B cell (primary cell): ENCODE measurements around the gene PHKG1. TPM values are rescaled to one million over a fixed set of nuclear protein-coding genes. Genes with fewer than 3 reads are reported as not detected.
"Not testable (repeated sequence)": the region's sequence is repeated elsewhere in the genome, so short reads cannot be mapped to it uniquely, and the experiment has no call there.

ENCODE experiments used
- ATAC-seq: fragments of 200-7000 bp; cut with Tn5 transposase; one replicate; pipeline ENCODE4 v1.10.0; 2021; ENCODE audit warnings: low read depth, mild to moderate bottlenecking, moderate number of reproducible peaks, moderate library complexity
- CTCF ChIA-PET: fragments of 350-600 bp; sonication (Branson Sonifier 250); formaldehyde crosslinking; loops from one replicate; lab custom pipeline; 2021; ENCODE audit warnings: antibody characterized with exemption, inconsistent platforms; lab: Charles Lee
- POLR2A ChIA-PET: fragments of 350-600 bp; sonication (Branson Sonifier 250); formaldehyde crosslinking; loops from one replicate; lab custom pipeline; 2021; ENCODE audit warnings: antibody characterized with exemption; lab: Charles Lee
- DNase-seq: peaks from one replicate; pipeline ENCODE4 v3.0.0; 2013
- H2AFZ ChIP-seq: 2 replicates; pipeline ENCODE4 v1.6.1; 2012; ENCODE audit warnings: mild to moderate bottlenecking, low read depth, low read length; ENCODE audit not compliant: insufficient read depth, poor library complexity, severe bottlenecking
- H3K27ac ChIP-seq, 2 donors: 1 replicate in 1 of 2; 2 replicates in 1 of 2; pipeline ENCODE4 v1.5.1; 2012 to 2013; ENCODE audit warnings: low read length in 2 of 2, mild to moderate bottlenecking in 2 of 2, moderate library complexity in 1 of 2
- H3K27me3 ChIP-seq, 4 experiments: fragments of 200-600 bp in 1 of 4; sonication (generic) in 1 of 4; replicated peaks in 1 of 4; 1 replicate in 2 of 4; 2 replicates in 2 of 4; pipeline versions ENCODE4 v1.6.1 to v1.7.0; 2013 to 2016; ENCODE audit warnings: low read length in 3 of 4, mild to moderate bottlenecking in 2 of 4, mixed read lengths in 1 of 4, moderate library complexity in 1 of 4; ENCODE audit not compliant: insufficient read depth in 4 of 4, control insufficient read depth in 3 of 4; ENCODE audit errors: control extremely low read depth in 1 of 4
- H3K36me3 ChIP-seq, 2 experiments: replicated peaks in 1 of 2; 1 replicate in 1 of 2; 2 replicates in 1 of 2; pipeline versions ENCODE4 v1.6.1 to v1.7.1; 2013; ENCODE audit warnings: low read length in 1 of 2; ENCODE audit not compliant: insufficient read depth in 2 of 2, control insufficient read depth in 1 of 2; ENCODE audit errors: control extremely low read depth in 1 of 2, extremely low read depth in 1 of 2
- H3K4me1 ChIP-seq, 2 donors: fragments of 200-600 bp in 1 of 2; sonication (generic) in 1 of 2; 1 replicate in 1 of 2; 2 replicates in 1 of 2; pipeline versions ENCODE4 v1.5.1 to v1.6.1; 2013 to 2017; ENCODE audit warnings: low read length in 2 of 2; ENCODE audit not compliant: control insufficient read depth in 2 of 2, insufficient read depth in 2 of 2
- H3K4me2 ChIP-seq: replicated peaks from 2 replicates; pipeline ENCODE3; 2012; ENCODE audit warnings: mild to moderate bottlenecking, low read depth, low read length; ENCODE audit not compliant: poor library complexity, severe bottlenecking
- H3K4me3 ChIP-seq, 5 experiments: fragments of 200-600 bp in 1 of 5; sonication (generic) in 1 of 5; 1 replicate in 3 of 5; 2 replicates in 2 of 5; pipeline versions ENCODE4 v1.5.1 to v1.7.0; 2011 to 2016; ENCODE audit warnings: low read length in 4 of 5, mild to moderate bottlenecking in 4 of 5, low read depth in 2 of 5, control low read depth in 1 of 5, moderate library complexity in 1 of 5; ENCODE audit not compliant: insufficient read depth in 1 of 5; ENCODE audit errors: control extremely low read depth in 1 of 5, extremely low read depth in 1 of 5
- H3K79me2 ChIP-seq: fragments of 200-600 bp; sonication (generic); one replicate; pipeline ENCODE4 v1.6.0; 2016; ENCODE audit warnings: low read length; ENCODE audit not compliant: control insufficient read depth, insufficient read depth
- H3K9ac ChIP-seq: fragments of 200-600 bp; sonication (generic); 2 replicates; pipeline ENCODE4 v1.6.1; 2017; ENCODE audit warnings: mild to moderate bottlenecking, low read length, moderate library complexity
- H3K9me3 ChIP-seq, 3 donors: one replicate each; pipeline versions ENCODE4 v1.6.1 to v1.7.1; 2013; ENCODE audit warnings: low read length in 2 of 3; ENCODE audit not compliant: control insufficient read depth in 2 of 3, insufficient read depth in 1 of 3; ENCODE audit errors: control extremely low read depth in 1 of 3
- H4K20me1 ChIP-seq: 2 replicates; pipeline ENCODE4 v1.6.0; 2012; ENCODE audit warnings: mild to moderate bottlenecking, low read length; ENCODE audit not compliant: insufficient read depth, control insufficient read depth, poor library complexity, severe bottlenecking
- H3K27ac Mint-ChIP-seq: one replicate; pipeline ENCODE4 v1.8.0; 2021; ENCODE audit warnings: mixed read lengths
- H3K27me3 Mint-ChIP-seq: one replicate; pipeline ENCODE4 v1.8.0; 2021; ENCODE audit warnings: mixed read lengths
- H3K4me1 Mint-ChIP-seq: one replicate; pipeline ENCODE4 v1.8.0; 2021; ENCODE audit warnings: mixed read lengths
- H3K4me3 Mint-ChIP-seq: one replicate; pipeline ENCODE4 v1.8.0; 2021; ENCODE audit warnings: mixed read lengths
- H3K9me3 Mint-ChIP-seq: one replicate; pipeline ENCODE4 v1.8.0; 2022; ENCODE audit warnings: mixed read lengths; ENCODE audit not compliant: insufficient read depth
- CTCF ChIP-seq: fragments of 200-600 bp; IDR thresholded peaks from one replicate; pipeline ENCODE4 v1.8.0; 2022; ENCODE audit warnings: antibody characterized with exemption, mild to moderate bottlenecking
- EZH2 ChIP-seq: IDR thresholded peaks from 2 replicates; pipeline ENCODE4 v1.6.1; 2012; ENCODE audit warnings: borderline replicate concordance, low read depth, mild to moderate bottlenecking, moderate library complexity, low read length; ENCODE audit not compliant: insufficient read depth, poor library complexity, severe bottlenecking
- WGBS: methylation state at CpG from one replicate; pipeline ENCODE4 v1.1.5; 2013; ENCODE audit warnings: missing lambda C conversion rate; ENCODE audit not compliant: insufficient coverage; 5-methylcytosine and 5-hydroxymethylcytosine counted together
- intact Hi-C: fragments of 100-400 bp; cut with micrococcal nuclease; formaldehyde crosslinking; loops from one replicate; pipeline ENCODE4 v1.10.0; 2022
- polyA plus RNA-seq: library from polyadenylated mRNA; depleted of rRNA; stranded (reverse); fragments of >200 nt; gene quantifications from 2 replicates; pipeline ENCODE4 v1.2.3, GENCODE V29; 2012
- total RNA-seq, 2 donors: library from RNA; stranded (reverse); fragments of 120-200 nt in 1 of 2; gene quantifications; 1 replicate in 1 of 2; 2 replicates in 1 of 2; pipeline versions ENCODE4 v1.2.3 to v1.2.4, GENCODE V29; 2013 to 2022

The PHKG1 gene
- total and polyA plus RNA-seq, 2 donors (not counting 1 experiment from before 2014, with no cell fraction given) = 1.9 to 4.0 TPM

DNA sequence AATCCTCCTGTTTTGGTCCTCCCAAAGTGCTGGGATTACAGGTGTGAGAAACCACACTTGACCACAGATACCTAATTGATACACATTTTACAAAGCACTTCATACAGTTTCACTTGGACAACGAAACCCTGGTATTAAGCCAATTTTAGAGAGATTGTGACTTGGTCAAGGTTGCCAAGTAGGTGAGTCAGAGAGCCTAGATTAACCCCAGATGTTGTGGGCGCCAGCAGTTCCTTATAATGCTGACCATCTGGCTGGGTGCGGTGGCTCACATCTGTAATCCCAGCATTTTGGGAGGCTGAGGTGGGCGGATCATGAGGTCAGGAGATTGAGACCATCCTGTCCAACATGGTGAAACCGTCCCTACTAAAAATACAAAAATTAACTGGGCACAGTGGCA is 4.9 kb upstream of the PHKG1 start:
- Histone ChIP-seq H3K79me2 (no peaks in the 10 kb centered on the region), H3K27me3 (no peaks in the 10 kb centered on the region), H3K4me3 (no peak overlapping the region), H3K36me3 (peaks cover 13 to 36% of the 10 kb centered on the region in 2 experiments), H3K4me2 (no peak overlapping the region), H4K20me1 (no peaks in the 10 kb centered on the region), H3K9ac (no peak overlapping the region), H3K4me1 (no peaks in the 10 kb centered on the region), H3K27ac (no peak overlapping the region), H3K9me3 (no peaks in the 10 kb centered on the region), H2AFZ (no peak overlapping the region)
- no peaks in the 10 kb centered on the region for H3K4me1 Mint-ChIP-seq
- H3K27me3 Mint-ChIP-seq = no peaks in the 10 kb centered on the region
- H3K9me3 Mint-ChIP-seq = no peaks in the 10 kb centered on the region
- POLR2A ChIA-PET = interaction anchor here (0.7 kb wide), 1 partner anchor 955 kb away, joined by 3 read pairs; no protein-coding TSS in a partner anchor
- TF ChIP-seq CTCF = no peak
- no peak for TF ChIP-seq EZH2
- H3K4me3 Mint-ChIP-seq = no peak overlapping the region
- intact Hi-C loops = no loop called here
- DNase-seq (no peak), ATAC-seq (no peak)
- CTCF ChIA-PET = no interaction called here
- WGBS = 89% methylated on average over 3 of the region's 5 CpGs
- no peak overlapping the region for H3K27ac Mint-ChIP-seq

- H2AFZ ChIP-seq, H3K9me3 Mint-ChIP-seq, POLR2A ChIA-PET, ATAC-seq, H3K27me3 ChIP-seq, H3K4me3 Mint-ChIP-seq, H3K79me2 ChIP-seq, H3K4me1 ChIP-seq, H3K27ac ChIP-seq, CTCF ChIA-PET, H3K9ac ChIP-seq, intact Hi-C loops, H3K9me3 ChIP-seq, H3K4me1 Mint-ChIP-seq, H4K20me1 ChIP-seq, DNase-seq, H3K36me3 ChIP-seq, H3K4me2 ChIP-seq, H3K27ac Mint-ChIP-seq, H3K27me3 Mint-ChIP-seq, H3K4me3 ChIP-seq: not testable (repeated sequence)
- WGBS = 100% methylated on average over 3 of the region's 6 CpGs
Measured at GRCh38 chr7:56092388-56092787, 364 bp downstream of the PHKG1 start.
